H1 (cell line): ENCODE data around the gene ZNF483. TPM values are rescaled to one million over a fixed set of nuclear protein-coding genes. Genes with fewer than 3 reads are reported as not detected.
A peak's percentile ranks its signal among the peaks of the same experiment; 100 is the strongest.

Experiments
- ASH2L ChIP-seq: fragments of 200-600, 300-600 bp; sonication (generic); IDR thresholded peaks from one replicate; pipeline ENCODE4 v1.7.1; 2017; ENCODE audit warnings: low read length
- CBX8 ChIP-seq: fragments of 300-800, 300-1000 bp; sonication (generic); IDR thresholded peaks from 2 replicates; pipeline ENCODE4 v1.7.1; 2016; ENCODE audit warnings: low read depth, low read length, borderline replicate concordance
- CEBPB ChIP-seq: IDR thresholded peaks from 2 replicates; pipeline ENCODE4 v1.6.1; 2012; ENCODE audit warnings: low read depth, low read length
- EP300 ChIP-seq, 2 experiments: IDR thresholded peaks; 1 replicate in 1 of 2; 2 replicates in 1 of 2; pipeline ENCODE4 v1.6.1; 2011 to 2012; ENCODE audit warnings: low read depth in 2 of 2, low read length in 2 of 2, mild to moderate bottlenecking in 2 of 2, borderline replicate concordance in 1 of 2, inconsistent platforms in 1 of 2, moderate library complexity in 1 of 2
- JUND ChIP-seq: IDR thresholded peaks from 2 replicates; pipeline ENCODE4 v1.6.1; 2011; ENCODE audit warnings: mild to moderate bottlenecking, improper control_type of control experiment, low read length
- KDM4A ChIP-seq: IDR thresholded peaks from one replicate; pipeline ENCODE4 v1.7.1; 2012; ENCODE audit warnings: low read depth, mild to moderate bottlenecking, moderate library complexity, low read length, inconsistent platforms; ENCODE audit not compliant: severe bottlenecking
- MAFK ChIP-seq: IDR thresholded peaks from 2 replicates; pipeline ENCODE4 v1.6.1; 2012; ENCODE audit warnings: low read depth, mild to moderate bottlenecking, improper control_type of control experiment, low read length
- POLR2A ChIP-seq, 2 experiments: IDR thresholded peaks; 1 replicate in 1 of 2; 2 replicates in 1 of 2; pipeline ENCODE4 v1.6.1; 2011; ENCODE audit warnings: low read depth in 2 of 2, low read length in 2 of 2, mild to moderate bottlenecking in 2 of 2; ENCODE audit errors: control extremely low read depth in 1 of 2
- SP4 ChIP-seq: IDR thresholded peaks from 2 replicates; pipeline ENCODE4 v1.6.1; 2012; ENCODE audit warnings: low read length, inconsistent platforms
- SRF ChIP-seq: IDR thresholded peaks from 2 replicates; pipeline ENCODE4 v1.6.1; 2011; ENCODE audit warnings: mild to moderate bottlenecking, low read depth, low read length, moderate library complexity
- polyA plus RNA-seq, 7 experiments: library from polyadenylated mRNA; depleted of rRNA in 3 of 7; stranded (reverse) in 5 of 7; unstranded in 2 of 7; fragments of >200 nt in 5 of 7; fragments of 200-250 nt in 2 of 7; gene quantifications; 1 replicate in 5 of 7; 2 replicates in 1 of 7; 4 replicates in 1 of 7; pipeline versions ENCODE4 v1.2.1 to v1.2.3, GENCODE V29; 2011 to 2013; ENCODE audit warnings: missing spikeins in 2 of 7, mixed read lengths in 2 of 7
- total RNA-seq: library from RNA; stranded (reverse); fragmentation: NEBNext Ultra II Directional; extraction: Animal tissue kit (Norgen Biotek cat#: 25700); gene quantifications from 2 replicates; pipeline ENCODE4 v1.2.1, GENCODE V29; 2021
- TF ChIP-seq, protein P1 (sequence below): fragments of 300-600 bp; sonication (generic); IDR thresholded peaks from 2 replicates; pipeline ENCODE4 v1.7.1; 2012; ENCODE audit warnings: low read length, moderate library complexity, mild to moderate bottlenecking, inconsistent platforms; ENCODE audit not compliant: insufficient replicate concordance

Gene ZNF483
- total and polyA plus RNA-seq, 2 of the 8 experiments (the other 6 are each of a cell fraction or from before 2014, with no cell fraction given) = 4.8 to 83.8 TPM

DNA sequence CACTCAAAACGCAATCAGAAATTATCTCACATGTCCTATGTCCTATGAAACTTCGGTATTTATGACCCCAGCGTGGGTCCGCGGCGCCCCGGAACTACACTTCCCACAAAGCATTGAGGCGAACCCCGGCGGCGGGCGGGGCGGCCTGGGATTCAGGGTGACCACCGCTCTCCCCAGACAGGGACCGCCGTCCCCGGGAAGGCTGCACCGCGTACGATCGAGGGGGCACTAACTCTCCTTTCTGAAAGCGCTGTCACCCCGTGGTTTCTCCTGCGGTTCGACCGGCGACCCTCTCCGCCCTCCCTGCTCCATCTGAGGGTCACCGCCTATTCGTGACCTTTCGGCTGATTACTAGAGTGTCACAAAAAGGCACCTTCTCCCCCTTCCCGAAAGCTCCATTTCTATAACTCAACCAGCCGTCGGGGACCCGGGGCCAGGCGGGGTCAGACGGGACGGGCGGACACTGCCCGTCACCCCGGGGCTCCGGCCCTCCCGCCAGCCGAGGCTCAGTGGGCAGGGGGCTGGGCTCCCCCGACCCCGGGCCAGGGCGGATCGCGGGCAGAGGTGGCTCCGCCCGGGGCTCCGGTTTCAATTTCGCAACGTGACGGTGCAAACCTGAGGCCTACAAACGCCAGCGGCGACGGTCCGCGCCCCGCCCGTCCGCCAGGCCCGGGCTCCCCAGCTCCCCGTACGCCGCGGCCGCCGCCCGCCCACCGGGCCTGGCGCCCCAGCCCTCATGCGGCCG lies 42.1 kb upstream of the ZNF483 start (continued):
- no peak for TF ChIP-seq JUND
- TF ChIP-seq MAFK = peak; percentile 52; the same call in 1 of the 2 replicates
- TF ChIP-seq CEBPB = peak; percentile 78
- TF ChIP-seq SRF = no peak
- TF ChIP-seq CBX8 = no peak
- TF ChIP-seq SP4 = no peak
- TF ChIP-seq, protein P1, sequence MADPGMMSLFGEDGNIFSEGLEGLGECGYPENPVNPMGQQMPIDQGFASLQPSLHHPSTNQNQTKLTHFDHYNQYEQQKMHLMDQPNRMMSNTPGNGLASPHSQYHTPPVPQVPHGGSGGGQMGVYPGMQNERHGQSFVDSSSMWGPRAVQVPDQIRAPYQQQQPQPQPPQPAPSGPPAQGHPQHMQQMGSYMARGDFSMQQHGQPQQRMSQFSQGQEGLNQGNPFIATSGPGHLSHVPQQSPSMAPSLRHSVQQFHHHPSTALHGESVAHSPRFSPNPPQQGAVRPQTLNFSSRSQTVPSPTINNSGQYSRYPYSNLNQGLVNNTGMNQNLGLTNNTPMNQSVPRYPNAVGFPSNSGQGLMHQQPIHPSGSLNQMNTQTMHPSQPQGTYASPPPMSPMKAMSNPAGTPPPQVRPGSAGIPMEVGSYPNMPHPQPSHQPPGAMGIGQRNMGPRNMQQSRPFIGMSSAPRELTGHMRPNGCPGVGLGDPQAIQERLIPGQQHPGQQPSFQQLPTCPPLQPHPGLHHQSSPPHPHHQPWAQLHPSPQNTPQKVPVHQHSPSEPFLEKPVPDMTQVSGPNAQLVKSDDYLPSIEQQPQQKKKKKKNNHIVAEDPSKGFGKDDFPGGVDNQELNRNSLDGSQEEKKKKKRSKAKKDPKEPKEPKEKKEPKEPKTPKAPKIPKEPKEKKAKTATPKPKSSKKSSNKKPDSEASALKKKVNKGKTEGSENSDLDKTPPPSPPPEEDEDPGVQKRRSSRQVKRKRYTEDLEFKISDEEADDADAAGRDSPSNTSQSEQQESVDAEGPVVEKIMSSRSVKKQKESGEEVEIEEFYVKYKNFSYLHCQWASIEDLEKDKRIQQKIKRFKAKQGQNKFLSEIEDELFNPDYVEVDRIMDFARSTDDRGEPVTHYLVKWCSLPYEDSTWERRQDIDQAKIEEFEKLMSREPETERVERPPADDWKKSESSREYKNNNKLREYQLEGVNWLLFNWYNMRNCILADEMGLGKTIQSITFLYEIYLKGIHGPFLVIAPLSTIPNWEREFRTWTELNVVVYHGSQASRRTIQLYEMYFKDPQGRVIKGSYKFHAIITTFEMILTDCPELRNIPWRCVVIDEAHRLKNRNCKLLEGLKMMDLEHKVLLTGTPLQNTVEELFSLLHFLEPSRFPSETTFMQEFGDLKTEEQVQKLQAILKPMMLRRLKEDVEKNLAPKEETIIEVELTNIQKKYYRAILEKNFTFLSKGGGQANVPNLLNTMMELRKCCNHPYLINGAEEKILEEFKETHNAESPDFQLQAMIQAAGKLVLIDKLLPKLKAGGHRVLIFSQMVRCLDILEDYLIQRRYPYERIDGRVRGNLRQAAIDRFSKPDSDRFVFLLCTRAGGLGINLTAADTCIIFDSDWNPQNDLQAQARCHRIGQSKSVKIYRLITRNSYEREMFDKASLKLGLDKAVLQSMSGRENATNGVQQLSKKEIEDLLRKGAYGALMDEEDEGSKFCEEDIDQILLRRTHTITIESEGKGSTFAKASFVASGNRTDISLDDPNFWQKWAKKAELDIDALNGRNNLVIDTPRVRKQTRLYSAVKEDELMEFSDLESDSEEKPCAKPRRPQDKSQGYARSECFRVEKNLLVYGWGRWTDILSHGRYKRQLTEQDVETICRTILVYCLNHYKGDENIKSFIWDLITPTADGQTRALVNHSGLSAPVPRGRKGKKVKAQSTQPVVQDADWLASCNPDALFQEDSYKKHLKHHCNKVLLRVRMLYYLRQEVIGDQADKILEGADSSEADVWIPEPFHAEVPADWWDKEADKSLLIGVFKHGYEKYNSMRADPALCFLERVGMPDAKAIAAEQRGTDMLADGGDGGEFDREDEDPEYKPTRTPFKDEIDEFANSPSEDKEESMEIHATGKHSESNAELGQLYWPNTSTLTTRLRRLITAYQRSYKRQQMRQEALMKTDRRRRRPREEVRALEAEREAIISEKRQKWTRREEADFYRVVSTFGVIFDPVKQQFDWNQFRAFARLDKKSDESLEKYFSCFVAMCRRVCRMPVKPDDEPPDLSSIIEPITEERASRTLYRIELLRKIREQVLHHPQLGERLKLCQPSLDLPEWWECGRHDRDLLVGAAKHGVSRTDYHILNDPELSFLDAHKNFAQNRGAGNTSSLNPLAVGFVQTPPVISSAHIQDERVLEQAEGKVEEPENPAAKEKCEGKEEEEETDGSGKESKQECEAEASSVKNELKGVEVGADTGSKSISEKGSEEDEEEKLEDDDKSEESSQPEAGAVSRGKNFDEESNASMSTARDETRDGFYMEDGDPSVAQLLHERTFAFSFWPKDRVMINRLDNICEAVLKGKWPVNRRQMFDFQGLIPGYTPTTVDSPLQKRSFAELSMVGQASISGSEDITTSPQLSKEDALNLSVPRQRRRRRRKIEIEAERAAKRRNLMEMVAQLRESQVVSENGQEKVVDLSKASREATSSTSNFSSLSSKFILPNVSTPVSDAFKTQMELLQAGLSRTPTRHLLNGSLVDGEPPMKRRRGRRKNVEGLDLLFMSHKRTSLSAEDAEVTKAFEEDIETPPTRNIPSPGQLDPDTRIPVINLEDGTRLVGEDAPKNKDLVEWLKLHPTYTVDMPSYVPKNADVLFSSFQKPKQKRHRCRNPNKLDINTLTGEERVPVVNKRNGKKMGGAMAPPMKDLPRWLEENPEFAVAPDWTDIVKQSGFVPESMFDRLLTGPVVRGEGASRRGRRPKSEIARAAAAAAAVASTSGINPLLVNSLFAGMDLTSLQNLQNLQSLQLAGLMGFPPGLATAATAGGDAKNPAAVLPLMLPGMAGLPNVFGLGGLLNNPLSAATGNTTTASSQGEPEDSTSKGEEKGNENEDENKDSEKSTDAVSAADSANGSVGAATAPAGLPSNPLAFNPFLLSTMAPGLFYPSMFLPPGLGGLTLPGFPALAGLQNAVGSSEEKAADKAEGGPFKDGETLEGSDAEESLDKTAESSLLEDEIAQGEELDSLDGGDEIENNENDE = no peak
- peak; percentile 78 for TF ChIP-seq ASH2L
- TF ChIP-seq POLR2A (IDR thresholded peaks at IDR 0.05; ENCODE audit: control extremely low read depth in 1 of 2, low read depth in 2 of 2, low read length in 2 of 2) = peak; percentile 61 to 79
- TF ChIP-seq KDM4A = peak; percentile 31
- no peak for TF ChIP-seq EP300 (IDR thresholded peaks at IDR 0.05; ENCODE audit: borderline replicate concordance in 1 of 2, low read depth in 2 of 2, low read length in 2 of 2)
